ENCODE data around the gene PNMA6E.

- TF ChIP-seq POLR2A (IDR thresholded peaks at IDR 0.05) (no peak), CTCF (IDR thresholded peaks at IDR 0.05) (no peak)
Measured at GRCh38 chrX:153397256-153397960, 3.7 kb downstream of the PNMA6E start.
